Panc1 (cell line): ENCODE measurements around the gene ARHGAP8. TPM values are rescaled to one million over a fixed set of nuclear protein-coding genes. Genes with fewer than 3 reads are reported as not detected.

Source experiments
- ATAC-seq: fragments of 200-7000 bp; cut with Tn5 transposase; 2 replicates; pipeline ENCODE4 v1.9.1; 2020; ENCODE audit warnings: mild to moderate bottlenecking, moderate library complexity
- BruUV-seq: library from RNA; stranded (reverse); fragments of 400-500 nt; replicated peaks from 2 replicates; lab custom pipeline; 2021; lab: Mats Ljungman, UMichigan
- CTCF ChIA-PET: fragments of 300-600 bp; sonication (Branson Sonifier 250); formaldehyde crosslinking; loops from one replicate; lab custom pipeline; 2022; ENCODE audit warnings: antibody characterized with exemption; lab: Charles Lee
- POLR2A ChIA-PET: fragments of 300-600 bp; sonication (Branson Sonifier 250); formaldehyde crosslinking; loops from one replicate; lab custom pipeline; 2022; ENCODE audit warnings: antibody characterized with exemption; lab: Charles Lee
- DNase-seq: peaks from one replicate; pipeline ENCODE4 v3.0.0-alpha.2; 2010; ENCODE audit warnings: low read depth, low spot score
- H3K27ac ChIP-seq: 2 replicates; pipeline ENCODE4 v1.5.1; 2011; ENCODE audit warnings: mild to moderate bottlenecking, low read length, inconsistent platforms
- H3K27me3 ChIP-seq: fragments of 200-500 bp; sonication (Bioruptor generic); 2 replicates; pipeline ENCODE4 v1.6.0; 2014; ENCODE audit warnings: low read length, inconsistent platforms; ENCODE audit not compliant: control insufficient read depth, insufficient read depth
- H3K36me3 ChIP-seq: fragments of 200-500 bp; sonication (Bioruptor generic); 2 replicates; pipeline ENCODE4 v1.5.1; 2014; ENCODE audit warnings: inconsistent platforms, mild to moderate bottlenecking, low read length, moderate library complexity; ENCODE audit not compliant: control insufficient read depth, insufficient read depth
- H3K4me1 ChIP-seq: 2 replicates; pipeline ENCODE4 v1.5.1; 2011; ENCODE audit warnings: inconsistent platforms, mild to moderate bottlenecking, low read length, moderate library complexity; ENCODE audit not compliant: control insufficient read depth, insufficient read depth
- H3K4me3 ChIP-seq, 2 experiments: 2 replicates each; pipeline ENCODE4 v1.5.1; 2011 to 2012; ENCODE audit warnings: low read depth in 2 of 2, low read length in 2 of 2, mild to moderate bottlenecking in 2 of 2, inconsistent platforms in 1 of 2, moderate library complexity in 1 of 2
- H3K9me3 ChIP-seq: fragments of 200-500 bp; sonication (Bioruptor generic); 2 replicates; pipeline ENCODE4 v1.5.1; 2014; ENCODE audit warnings: low read depth, mild to moderate bottlenecking, inconsistent platforms, low read length, moderate library complexity; ENCODE audit not compliant: control insufficient read depth, insufficient read depth
- POLR2AphosphoS5 ChIP-seq: IDR thresholded peaks from 2 replicates; pipeline ENCODE4 v1.6.1; 2012; ENCODE audit warnings: mild to moderate bottlenecking, low read depth, low read length, moderate library complexity
- SIN3A ChIP-seq: IDR thresholded peaks from 2 replicates; pipeline ENCODE4 v1.6.1; 2012; ENCODE audit warnings: low read depth, mild to moderate bottlenecking, low read length, moderate library complexity, borderline replicate concordance; ENCODE audit not compliant: insufficient read depth
- TCF7L2 ChIP-seq: IDR thresholded peaks from 2 replicates; pipeline ENCODE4 v1.6.1; 2011; ENCODE audit warnings: mild to moderate bottlenecking, low read depth, low read length, inconsistent platforms
- in situ Hi-C: cut with HindIII; loops from 2 replicates; pipeline ENCODE4 v1.10.0; 2016; ENCODE audit warnings: low sequenced_read_pairs, low pct_unique_long_range_greater_than_20kb
- intact Hi-C: fragments of 100-400 bp; cut with micrococcal nuclease; formaldehyde crosslinking; loops from one replicate; pipeline ENCODE4 v1.10.0; 2022; ENCODE audit not compliant: unreplicated experiment
- total RNA-seq: library from RNA; stranded (reverse); gene quantifications from one replicate; pipeline ENCODE4 v1.2.1, GENCODE V29; 2021; ENCODE audit not compliant: unreplicated experiment
- TF ChIP-seq, protein P1 (sequence below), 2 experiments: IDR thresholded peaks; 2 replicates each; pipeline ENCODE4 v1.6.1; 2011 to 2012; ENCODE audit warnings: low read depth in 2 of 2, control low read depth in 1 of 2, low read length in 1 of 2, mild to moderate bottlenecking in 1 of 2, moderate library complexity in 1 of 2; ENCODE audit not compliant: insufficient read depth in 1 of 2
- TF ChIP-seq, protein P2 (sequence below): fragments of 450-650 bp; IDR thresholded peaks from 2 replicates; pipeline ENCODE4 v1.5.1; 2017; ENCODE audit warnings: mild to moderate bottlenecking

Gene ARHGAP8
- total RNA-seq, 1 experiment from 2014 or later: 9.2 TPM

DNA sequence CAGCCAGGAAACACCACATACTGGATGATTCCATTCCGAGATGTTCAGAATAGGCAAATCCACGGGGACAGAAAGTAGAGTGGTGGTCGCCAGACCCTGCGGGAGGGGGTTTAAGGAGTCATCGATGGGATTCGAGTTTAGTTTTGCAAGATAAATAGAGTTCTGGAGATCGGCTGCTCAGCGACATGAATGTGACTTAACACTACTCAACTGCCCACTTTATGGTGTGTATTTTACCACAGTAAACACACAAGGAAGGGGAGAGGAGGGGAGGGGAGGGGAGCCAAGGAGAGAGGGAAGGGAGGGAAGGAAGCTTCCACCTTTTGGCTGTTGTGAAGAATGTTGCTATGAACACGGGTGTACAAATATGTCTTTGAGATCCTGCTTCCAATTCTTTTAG, 10.4 kb upstream of the ARHGAP8 start:
- no peaks in the 10 kb centered on the region for H3K4me1 ChIP-seq
- in situ Hi-C loops: no loop called here

DNA sequence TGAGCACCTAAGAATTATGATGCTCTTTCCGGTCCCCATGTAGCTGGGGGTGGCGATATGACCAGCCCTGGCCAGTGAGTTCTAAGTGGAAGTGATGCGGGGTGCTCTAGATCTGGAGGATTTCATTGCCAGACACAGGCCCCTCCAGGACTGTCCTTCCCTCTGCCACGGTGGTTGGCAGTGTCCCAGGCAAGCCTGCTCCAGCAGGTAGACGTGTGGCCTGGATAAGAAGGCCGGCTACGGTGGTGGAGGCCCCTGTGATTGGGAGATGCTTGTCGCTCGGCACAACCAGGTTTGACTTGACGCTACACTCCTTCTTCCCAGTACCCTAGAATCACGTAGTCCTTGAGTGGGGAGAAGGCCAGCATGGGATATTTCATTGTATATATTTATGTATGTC, 9.1 kb upstream of the ARHGAP8 start:
- TF ChIP-seq, protein P1, sequence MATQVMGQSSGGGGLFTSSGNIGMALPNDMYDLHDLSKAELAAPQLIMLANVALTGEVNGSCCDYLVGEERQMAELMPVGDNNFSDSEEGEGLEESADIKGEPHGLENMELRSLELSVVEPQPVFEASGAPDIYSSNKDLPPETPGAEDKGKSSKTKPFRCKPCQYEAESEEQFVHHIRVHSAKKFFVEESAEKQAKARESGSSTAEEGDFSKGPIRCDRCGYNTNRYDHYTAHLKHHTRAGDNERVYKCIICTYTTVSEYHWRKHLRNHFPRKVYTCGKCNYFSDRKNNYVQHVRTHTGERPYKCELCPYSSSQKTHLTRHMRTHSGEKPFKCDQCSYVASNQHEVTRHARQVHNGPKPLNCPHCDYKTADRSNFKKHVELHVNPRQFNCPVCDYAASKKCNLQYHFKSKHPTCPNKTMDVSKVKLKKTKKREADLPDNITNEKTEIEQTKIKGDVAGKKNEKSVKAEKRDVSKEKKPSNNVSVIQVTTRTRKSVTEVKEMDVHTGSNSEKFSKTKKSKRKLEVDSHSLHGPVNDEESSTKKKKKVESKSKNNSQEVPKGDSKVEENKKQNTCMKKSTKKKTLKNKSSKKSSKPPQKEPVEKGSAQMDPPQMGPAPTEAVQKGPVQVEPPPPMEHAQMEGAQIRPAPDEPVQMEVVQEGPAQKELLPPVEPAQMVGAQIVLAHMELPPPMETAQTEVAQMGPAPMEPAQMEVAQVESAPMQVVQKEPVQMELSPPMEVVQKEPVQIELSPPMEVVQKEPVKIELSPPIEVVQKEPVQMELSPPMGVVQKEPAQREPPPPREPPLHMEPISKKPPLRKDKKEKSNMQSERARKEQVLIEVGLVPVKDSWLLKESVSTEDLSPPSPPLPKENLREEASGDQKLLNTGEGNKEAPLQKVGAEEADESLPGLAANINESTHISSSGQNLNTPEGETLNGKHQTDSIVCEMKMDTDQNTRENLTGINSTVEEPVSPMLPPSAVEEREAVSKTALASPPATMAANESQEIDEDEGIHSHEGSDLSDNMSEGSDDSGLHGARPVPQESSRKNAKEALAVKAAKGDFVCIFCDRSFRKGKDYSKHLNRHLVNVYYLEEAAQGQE (IDR thresholded peaks at IDR 0.05; ENCODE audit: insufficient read depth in 1 of 2, low read depth in 2 of 2, low read length in 1 of 2): no peak
- TF ChIP-seq TCF7L2 (no peak), POLR2AphosphoS5 (no peak), SIN3A (no peak)
- TF ChIP-seq, protein P2, sequence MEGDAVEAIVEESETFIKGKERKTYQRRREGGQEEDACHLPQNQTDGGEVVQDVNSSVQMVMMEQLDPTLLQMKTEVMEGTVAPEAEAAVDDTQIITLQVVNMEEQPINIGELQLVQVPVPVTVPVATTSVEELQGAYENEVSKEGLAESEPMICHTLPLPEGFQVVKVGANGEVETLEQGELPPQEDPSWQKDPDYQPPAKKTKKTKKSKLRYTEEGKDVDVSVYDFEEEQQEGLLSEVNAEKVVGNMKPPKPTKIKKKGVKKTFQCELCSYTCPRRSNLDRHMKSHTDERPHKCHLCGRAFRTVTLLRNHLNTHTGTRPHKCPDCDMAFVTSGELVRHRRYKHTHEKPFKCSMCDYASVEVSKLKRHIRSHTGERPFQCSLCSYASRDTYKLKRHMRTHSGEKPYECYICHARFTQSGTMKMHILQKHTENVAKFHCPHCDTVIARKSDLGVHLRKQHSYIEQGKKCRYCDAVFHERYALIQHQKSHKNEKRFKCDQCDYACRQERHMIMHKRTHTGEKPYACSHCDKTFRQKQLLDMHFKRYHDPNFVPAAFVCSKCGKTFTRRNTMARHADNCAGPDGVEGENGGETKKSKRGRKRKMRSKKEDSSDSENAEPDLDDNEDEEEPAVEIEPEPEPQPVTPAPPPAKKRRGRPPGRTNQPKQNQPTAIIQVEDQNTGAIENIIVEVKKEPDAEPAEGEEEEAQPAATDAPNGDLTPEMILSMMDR: no peak
- ATAC-seq (no peak), DNase-seq (no peak)
- no TSS peak for BruUV-seq
- Histone ChIP-seq H3K4me3 (no peak overlapping the region), H3K9me3 (no peaks in the 10 kb centered on the region), H3K36me3 (no peaks in the 10 kb centered on the region), H3K4me1 (no peaks in the 10 kb centered on the region), H3K27ac (no peak overlapping the region), H3K27me3 (no peaks in the 10 kb centered on the region)
- intact Hi-C loops: no loop called here
- in situ Hi-C loops: no loop called here
- ChIA-PET POLR2A (no interaction called here), CTCF (interaction anchor here (0.6 kb wide), 1 partner anchor 287 kb away, joined by 3 read pairs; no protein-coding TSS in a partner anchor)

More for the DNA sequence above, 10.4 kb upstream of the ARHGAP8 start:
- no peak for TF ChIP-seq TCF7L2
- TF ChIP-seq SIN3A: no peak
- no peak for TF ChIP-seq POLR2AphosphoS5
- TF ChIP-seq, protein P2: no peak
- TF ChIP-seq, protein P1 (IDR thresholded peaks at IDR 0.05; ENCODE audit: insufficient read depth in 1 of 2, low read depth in 2 of 2, low read length in 1 of 2): no peak
- H3K27me3 ChIP-seq: no peaks in the 10 kb centered on the region
- DNase-seq: no peak
- ChIA-PET CTCF (no interaction called here), POLR2A (interaction anchor here (0.6 kb wide), 1 partner anchor 454 kb away, joined by 3 read pairs; no protein-coding TSS in a partner anchor)
- no peaks in the 10 kb centered on the region for H3K36me3 ChIP-seq
- no peak for ATAC-seq
- BruUV-seq: no TSS peak
- H3K4me3 ChIP-seq: no peak overlapping the region
- no peaks in the 10 kb centered on the region for H3K9me3 ChIP-seq
- intact Hi-C loops: no loop called here
- no peak overlapping the region for H3K27ac ChIP-seq
